Measurements from ENCODE around the gene PDK2.

Gene PDK2

DNA sequence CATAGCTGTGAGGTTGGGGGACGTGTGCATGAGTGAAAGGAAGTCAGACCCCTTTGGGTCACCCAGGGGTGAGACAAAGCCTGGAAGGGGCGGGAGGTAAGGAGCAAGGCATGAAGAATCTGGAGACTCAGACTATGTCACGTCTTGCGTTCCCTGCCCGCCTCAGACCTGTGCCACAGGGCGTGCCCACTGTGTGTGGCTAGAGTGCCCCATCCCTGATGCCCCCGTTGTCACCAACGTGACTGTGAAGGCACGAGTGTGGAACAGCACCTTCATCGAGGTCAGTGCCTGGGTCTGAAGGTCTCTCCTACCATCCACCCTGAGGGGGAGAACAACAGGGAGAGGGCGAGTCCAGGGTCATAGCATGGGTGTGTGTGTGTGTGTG lies 15.1 kb upstream of the PDK2 start:
- DNase-seq: no peak

DNA sequence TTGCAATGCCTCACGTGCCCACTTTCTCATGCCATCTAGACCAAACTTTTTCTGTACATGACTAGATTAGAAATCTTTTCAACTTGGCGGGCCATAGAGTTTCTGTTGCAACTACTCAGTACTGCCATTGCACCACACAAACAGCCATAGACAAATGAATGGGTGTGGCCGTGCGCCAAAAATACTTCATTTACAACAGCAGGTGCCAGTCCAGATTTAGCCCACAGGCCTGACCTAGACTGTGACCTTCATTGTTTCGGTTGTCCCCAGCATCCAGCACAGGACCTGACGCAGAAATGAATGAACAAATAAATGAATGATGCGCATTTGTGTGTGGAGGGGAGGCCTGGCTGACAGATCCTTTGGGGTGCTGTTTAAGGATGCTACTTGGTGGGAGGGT lies 14.3 kb upstream of the PDK2 start:
- DNase-seq: no peak

GRCh38 chr17:50081757-50082156 lies 13.4 kb upstream of the PDK2 start:
- no peak for DNase-seq

DNA sequence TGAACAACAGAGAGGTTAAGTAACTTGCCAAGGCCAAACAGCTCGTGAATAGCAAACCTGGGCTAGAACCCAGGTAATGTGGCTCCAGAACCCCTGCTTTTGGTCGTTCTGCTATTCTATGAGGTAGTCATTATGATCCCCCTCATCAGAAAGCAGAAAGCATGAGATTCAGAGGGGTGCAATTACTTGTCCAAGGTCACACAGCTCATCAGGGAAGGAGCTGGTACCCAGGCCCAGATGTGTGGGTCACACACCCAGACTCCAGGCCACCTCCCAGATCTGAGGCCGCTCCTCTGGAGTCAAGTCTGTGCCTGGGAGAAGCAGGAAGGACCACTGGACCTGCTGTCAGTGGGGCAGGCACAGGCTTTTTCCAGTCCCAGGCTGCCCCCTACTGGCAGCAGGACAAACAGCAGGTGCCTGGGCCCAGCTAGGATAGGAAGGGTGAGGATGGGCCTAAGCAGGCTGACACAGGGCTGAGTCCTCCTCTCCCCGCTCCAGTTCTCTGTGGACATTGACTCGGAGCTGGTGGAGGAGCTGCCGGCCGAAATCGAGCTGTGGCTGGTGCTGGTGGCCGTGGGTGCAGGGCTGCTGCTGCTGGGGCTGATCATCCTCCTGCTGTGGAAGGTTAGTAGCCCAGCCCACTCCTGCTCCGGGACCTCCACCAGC lies 7.8 kb upstream of the PDK2 start:
- peak; percentile 65 for DNase-seq

DNA sequence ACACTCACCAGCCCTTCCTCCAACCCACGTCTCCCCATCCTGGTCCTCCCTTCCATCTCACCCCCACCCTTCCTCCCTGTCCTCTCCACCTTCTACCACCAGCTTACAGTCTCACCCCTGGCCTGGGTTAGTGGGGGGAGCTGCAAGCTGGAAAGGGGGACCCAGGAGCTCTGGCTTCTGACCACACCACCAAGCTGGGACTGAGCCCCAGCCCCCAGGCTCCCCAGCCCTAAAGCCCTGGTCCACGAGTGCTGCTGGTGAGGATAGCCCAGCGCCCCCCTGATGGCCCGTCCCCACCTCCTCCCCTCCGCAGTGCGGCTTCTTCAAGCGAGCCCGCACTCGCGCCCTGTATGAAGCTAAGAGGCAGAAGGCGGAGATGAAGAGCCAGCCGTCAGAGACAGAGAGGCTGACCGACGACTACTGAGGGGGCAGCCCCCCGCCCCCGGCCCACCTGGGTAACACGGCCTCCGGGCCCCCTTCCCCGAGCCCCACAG lies 7.2 kb upstream of the PDK2 start:
- DNase-seq: no peak

DNA sequence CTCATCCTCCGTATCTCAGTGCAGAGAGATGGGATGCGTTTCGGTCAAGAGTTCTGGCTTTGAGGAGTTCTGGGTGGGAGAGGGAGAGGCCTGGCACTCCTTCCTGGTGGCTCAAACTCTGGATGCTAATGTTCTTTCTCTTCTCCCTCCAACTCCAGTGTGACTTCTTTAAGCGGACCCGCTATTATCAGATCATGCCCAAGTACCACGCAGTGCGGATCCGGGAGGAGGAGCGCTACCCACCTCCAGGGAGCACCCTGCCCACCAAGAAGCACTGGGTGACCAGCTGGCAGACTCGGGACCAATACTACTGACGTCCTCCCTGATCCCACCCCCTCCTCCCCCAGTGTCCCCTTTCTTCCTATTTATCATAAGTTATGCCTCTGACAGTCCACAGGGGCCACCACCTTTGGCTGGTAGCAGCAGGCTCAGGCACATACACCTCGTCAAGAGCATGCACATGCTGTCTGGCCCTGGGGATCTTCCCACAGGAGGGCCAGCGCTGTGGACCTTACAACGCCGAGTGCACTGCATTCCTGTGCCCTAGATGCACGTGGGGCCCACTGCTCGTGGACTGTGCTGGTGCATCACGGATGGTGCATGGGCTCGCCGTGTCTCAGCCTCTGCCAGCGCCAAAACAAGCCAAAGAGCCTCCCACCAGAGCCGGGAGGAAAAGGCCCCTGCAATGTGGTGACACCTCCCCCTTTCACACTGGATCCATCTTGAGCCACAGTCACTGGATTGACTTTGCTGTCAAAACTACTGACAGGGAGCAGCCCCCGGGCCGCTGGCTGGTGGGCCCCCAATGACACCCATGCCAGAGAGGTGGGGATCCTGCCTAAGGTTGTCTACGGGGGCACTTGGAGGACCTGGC lies 6.0 kb upstream of the PDK2 start:
- no peak for DNase-seq

DNA sequence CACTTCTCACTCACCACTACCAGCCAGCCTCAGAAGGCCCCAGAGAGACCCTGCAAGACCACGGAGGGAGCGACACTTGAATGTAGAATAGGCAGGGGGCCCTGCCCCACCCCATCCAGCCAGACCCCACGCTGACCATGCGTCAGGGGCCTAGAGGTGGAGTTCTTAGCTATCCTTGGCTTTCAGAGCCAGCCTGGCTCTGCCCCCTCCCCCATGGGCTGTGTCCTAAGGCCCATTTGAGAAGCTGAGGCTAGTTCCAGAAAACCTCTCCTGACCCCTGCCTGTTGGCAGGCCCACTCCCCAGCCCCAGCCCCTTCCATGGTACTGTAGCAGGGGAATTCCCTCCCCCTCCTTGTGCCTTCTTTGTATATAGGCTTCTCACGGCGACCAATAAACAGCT lies 5.1 kb upstream of the PDK2 start:
- DNase-seq: no peak

GRCh38 chr17:50090971-50091917 lies 3.9 kb upstream of the PDK2 start:
- no peak for DNase-seq

DNA sequence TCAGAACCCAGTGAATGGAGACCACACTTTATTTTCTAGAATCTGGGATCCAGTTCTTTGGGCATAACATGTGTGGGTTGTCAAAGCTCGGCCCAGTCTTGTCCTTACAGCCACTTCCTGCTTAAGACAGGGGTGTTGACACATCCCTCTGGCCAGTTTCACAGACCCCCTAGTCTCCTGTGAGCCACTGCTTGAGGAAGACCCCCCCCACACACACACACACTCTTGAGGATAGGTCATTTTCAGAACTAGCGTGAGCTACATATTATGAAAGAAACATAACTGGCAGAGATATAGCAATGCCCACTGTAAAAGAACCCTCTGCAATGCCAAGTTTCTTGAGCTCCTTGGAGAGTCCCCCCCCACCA lies 3.2 kb upstream of the PDK2 start:
- no peak for DNase-seq

- no peak for DNase-seq
These were observed 1.9 kb upstream of the PDK2 start for GRCh38 chr17:50093246-50093645.

- no peak for DNase-seq
These were observed 1.3 kb upstream of the PDK2 start for GRCh38 chr17:50093807-50094206.

DNA sequence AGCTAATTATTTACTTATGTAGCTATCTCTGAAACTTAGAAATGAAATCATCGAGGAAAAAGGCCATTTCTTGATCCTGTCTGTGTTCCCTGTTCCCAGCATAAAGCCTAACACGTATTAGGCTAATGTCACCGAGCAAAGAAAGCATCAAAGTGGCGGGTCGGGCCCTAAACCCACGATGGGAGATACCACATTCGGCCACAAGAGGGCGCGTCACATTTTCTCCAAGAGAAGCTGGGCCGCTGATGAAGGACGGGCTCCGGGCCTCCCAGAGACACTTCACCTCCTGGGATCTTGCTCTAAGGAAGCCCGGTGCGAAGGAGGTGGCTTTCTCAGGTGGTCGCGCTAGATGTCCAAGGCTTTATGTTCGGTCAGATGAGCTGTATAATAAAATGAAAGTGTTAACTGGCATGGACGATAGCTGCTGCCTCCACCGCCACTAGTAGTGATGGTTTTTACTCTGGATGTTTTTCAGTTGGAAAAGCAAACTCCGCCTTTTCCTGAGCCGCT lies 853 bp upstream of the PDK2 start:
- peak; percentile 80 for DNase-seq

GRCh38 chr17:50095626-50096037 lies 481 bp downstream of the PDK2 start:
- no peak for DNase-seq

GRCh38 chr17:50096092-50096491 lies 941 bp downstream of the PDK2 start:
- no peak for DNase-seq

- DNase-seq: no peak
These were observed 1.6 kb downstream of the PDK2 start for GRCh38 chr17:50096758-50097157.

GRCh38 chr17:50097455-50097854 lies 2.3 kb downstream of the PDK2 start:
- no peak for DNase-seq

DNA sequence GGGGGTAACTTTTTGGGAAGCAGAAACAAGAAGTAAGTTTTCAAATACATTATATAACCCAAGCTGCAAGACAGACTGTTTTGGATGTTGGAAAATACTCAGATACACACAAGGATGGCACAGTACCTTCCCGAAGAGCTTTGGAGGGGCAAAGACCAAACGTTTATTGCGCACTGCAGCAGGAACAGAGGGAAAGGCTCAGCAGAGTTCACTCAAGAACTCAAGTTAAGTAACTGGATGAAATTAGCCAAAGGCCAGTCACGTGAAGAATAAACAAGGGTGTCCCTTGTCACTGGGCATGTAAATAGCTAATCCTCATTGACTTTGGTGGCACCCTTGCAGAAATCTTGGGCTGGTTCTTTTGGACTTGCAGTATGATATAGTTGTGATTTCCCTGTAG lies 2.8 kb downstream of the PDK2 start:
- no peak for DNase-seq

- no peak for DNase-seq
These were observed 3.4 kb downstream of the PDK2 start for GRCh38 chr17:50098583-50098982.

DNA sequence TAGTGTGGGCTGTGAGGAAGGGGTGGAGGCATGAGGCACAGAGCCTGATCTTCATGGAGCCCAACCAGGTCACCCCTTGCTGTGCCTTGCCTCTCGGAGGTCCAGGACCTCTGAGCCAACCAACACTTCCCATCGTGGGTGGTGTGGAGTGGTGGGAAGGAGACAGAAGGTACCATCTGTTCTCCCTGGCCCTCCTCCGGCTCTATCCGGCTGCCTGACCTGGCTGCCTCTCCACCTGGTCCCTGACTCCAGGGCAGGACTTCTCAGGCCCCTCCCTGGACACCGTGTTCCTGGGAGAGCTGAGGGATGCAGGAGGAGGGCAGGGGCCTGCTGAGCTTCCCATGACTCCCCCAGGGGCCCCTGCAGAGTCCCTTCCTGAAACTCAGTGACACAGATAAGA lies 3.9 kb downstream of the PDK2 start:
- DNase-seq: no peak

GRCh38 chr17:50100480-50100883 lies 5.3 kb downstream of the PDK2 start:
- no peak for DNase-seq

- DNase-seq: no peak
These were observed 5.8 kb downstream of the PDK2 start for GRCh38 chr17:50100921-50101345.

- DNase-seq: no peak
These were observed 6.4 kb downstream of the PDK2 start for GRCh38 chr17:50101346-50102163.

Data from central memory CD4-positive, alpha-beta T cell (primary cell).